ENCODE results near the gene SIX5.
A peak's percentile ranks its signal among the peaks of the same experiment; 100 is the strongest.
"Not testable (repeated sequence)": the region's sequence is repeated elsewhere in the genome, so short reads cannot be mapped to it uniquely, and the experiment has no call there.

SIX5 gene

DNA sequence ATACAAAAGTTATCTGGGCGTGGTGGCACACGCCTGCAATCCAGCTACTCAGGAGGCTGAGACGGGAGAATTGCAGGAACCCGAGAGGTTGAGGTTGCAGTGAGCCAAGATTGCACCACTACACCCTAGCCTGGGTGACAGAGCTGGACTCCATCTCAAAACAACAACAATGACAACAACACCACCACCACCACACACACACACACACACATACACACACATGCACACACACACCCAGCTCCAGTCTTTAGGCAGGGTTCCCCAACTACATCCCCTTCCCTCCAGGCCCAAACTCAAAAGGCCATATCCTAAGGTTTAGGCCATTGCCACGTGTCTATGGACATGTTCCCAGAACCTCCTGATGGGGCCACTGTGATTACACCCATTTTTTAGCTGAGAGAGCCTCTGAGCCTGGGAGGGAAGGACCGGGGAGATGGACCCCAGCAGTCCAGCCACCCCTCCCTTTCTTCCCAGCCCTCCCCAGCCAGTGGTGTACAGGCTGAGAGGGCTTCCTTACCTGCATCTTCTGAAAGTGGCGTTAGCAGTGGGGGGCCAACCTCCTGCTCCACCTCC, 32.6 kb upstream of the SIX5 start:
- Histone ChIP-seq H3K27ac (no peak overlapping the region), H3K4me3 (no peak overlapping the region)
- DNase-seq (ENCODE audit: low spot score), result no peak
- no peak for TF ChIP-seq CTCF (IDR thresholded peaks at IDR 0.05)

DNA sequence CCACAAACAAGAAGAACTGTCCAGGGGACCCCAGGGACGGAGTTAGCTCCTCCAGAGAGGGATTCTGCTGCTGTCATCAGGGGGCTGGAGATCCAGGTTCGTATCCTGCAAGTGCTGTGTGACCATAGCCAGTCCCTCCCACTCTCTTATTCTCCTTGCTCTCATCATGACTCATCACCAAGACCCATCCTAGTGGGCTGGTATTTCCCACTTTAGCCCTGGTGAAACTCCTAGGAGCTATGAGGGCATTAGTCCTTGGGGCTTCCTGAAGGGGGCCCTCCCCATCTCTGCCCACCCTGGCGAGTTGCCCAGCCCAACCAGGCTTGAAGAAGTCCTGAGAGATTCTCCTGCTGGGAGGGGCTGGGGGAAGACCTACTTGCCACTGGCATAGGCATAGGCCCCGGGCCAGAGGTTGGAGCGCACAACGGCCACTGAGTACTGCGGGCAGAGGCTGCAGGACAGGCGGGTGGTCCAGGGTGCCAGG, 31.1 kb upstream of the SIX5 start:
- no peak overlapping the region for H3K27ac ChIP-seq
- no peak for DNase-seq (ENCODE audit: low spot score)
- H3K4me3 ChIP-seq, result no peak overlapping the region
- TF ChIP-seq CTCF (IDR thresholded peaks at IDR 0.05), result no peak

GRCh38 chr19:45799541-45799940, 30.5 kb upstream of the SIX5 start:
- DNase-seq (ENCODE audit: low spot score); H3K27ac ChIP-seq; H3K4me3 ChIP-seq: not testable (repeated sequence)

DNA sequence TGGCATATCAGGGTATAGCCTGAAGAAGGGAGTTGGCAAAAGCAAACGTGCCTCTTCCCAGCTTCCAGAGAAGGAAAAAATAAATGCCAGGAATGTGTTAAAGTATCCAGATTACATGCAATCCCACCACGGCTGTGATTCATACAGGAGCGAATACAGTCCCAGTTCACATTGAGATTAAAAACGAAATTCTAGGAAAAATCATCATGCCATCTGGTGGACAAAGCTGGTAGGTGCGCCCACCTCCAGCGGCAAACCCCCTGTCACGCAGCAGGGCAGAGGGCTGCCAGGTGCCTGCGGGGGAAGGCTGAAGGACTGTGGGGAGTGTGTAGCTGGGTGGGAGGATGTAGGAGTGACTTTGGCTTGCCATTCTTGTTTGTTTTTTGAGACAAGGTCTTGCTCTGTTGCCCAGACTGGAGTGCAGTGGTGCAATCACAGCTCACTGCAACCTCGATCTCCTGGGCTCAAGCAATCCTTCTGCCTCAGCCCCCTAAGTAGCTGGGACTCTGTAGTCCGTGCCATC, 30.0 kb upstream of the SIX5 start:
- peak; percentile 86 for TF ChIP-seq CTCF (IDR thresholded peaks at IDR 0.05)
- H3K27ac ChIP-seq, result peak overlapping the region in 1 of 2 donors; percentile 63
- H3K4me3 ChIP-seq, result no peak overlapping the region
- no peak for DNase-seq (ENCODE audit: low spot score)

- TF ChIP-seq CTCF (IDR thresholded peaks at IDR 0.05), result no peak
- no peak overlapping the region for H3K4me3 ChIP-seq
- H3K27ac ChIP-seq, result no peak overlapping the region
Observed at GRCh38 chr19:45794627-45795026, 25.6 kb upstream of the SIX5 start.

GRCh38 chr19:45793876-45794275, 24.8 kb upstream of the SIX5 start:
- no peak for TF ChIP-seq CTCF (IDR thresholded peaks at IDR 0.05)

More at GRCh38 chr19:45794627-45795026, 25.6 kb upstream of the SIX5 start:
- no peak for DNase-seq (ENCODE audit: low spot score)

DNA sequence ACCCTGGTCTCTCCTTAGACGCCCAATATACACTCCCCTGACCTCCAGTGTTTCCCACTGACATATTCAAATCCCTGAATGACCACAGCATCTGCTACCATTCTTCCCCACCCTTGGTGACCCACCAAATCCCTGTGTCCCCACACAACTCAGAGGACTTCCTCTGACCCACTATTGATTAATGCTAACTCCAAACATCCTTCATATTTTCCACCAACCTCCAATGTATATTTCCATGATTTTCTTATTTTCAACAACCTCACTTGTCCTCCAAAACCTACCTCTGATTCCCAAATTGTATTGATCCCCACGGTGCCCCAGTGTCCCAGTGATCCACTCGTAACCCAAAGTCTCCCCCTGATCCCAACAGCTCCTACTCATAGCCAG, 24.1 kb upstream of the SIX5 start:
- TF ChIP-seq CTCF (IDR thresholded peaks at IDR 0.05), result no peak
- DNase-seq (ENCODE audit: low spot score), result no peak
- Histone ChIP-seq H3K27ac (peak overlapping the region in 1 of 2 donors; percentile 49), H3K4me3 (peak overlapping the region; percentile 45)

More at GRCh38 chr19:45793876-45794275, 24.8 kb upstream of the SIX5 start:
- Histone ChIP-seq H3K27ac (no peak overlapping the region), H3K4me3 (no peak overlapping the region)
- no peak for DNase-seq (ENCODE audit: low spot score)
